Suprapubic skin (tissue), 4 donors: ENCODE measurements around the gene SUSD4. TPM values are rescaled to one million over a fixed set of nuclear protein-coding genes. Genes with fewer than 3 reads are reported as not detected.

Experiments used
- DNase-seq, 2 donors: peaks; one replicate each; pipeline ENCODE4 v3.0.0-alpha.2; 2019; ENCODE audit warnings: low spot score in 2 of 2
- H3K27ac ChIP-seq: fragments of 200-600 bp; sonication (generic); one replicate; pipeline ENCODE4 v1.5.1; 2019
- H3K27me3 ChIP-seq: fragments of 200-600 bp; sonication (generic); one replicate; pipeline ENCODE4 v1.5.1; 2019
- H3K36me3 ChIP-seq: fragments of 200-600 bp; sonication (generic); one replicate; pipeline ENCODE4 v1.5.1; 2019
- H3K4me1 ChIP-seq: fragments of 200-600 bp; sonication (generic); one replicate; pipeline ENCODE4 v1.5.1; 2019
- H3K4me3 ChIP-seq: fragments of 200-600 bp; sonication (generic); one replicate; pipeline ENCODE4 v1.5.1; 2019; ENCODE audit warnings: mild to moderate bottlenecking
- H3K9me3 ChIP-seq: fragments of 200-600 bp; sonication (generic); one replicate; pipeline ENCODE4 v1.5.1; 2019
- CTCF ChIP-seq, 2 donors: fragments of 200-600 bp in 1 of 2; fragments of 450-650 bp in 1 of 2; sonication (generic) in 1 of 2; IDR thresholded peaks; one replicate each; pipeline ENCODE4 v1.5.1; 2016 to 2019; ENCODE audit warnings: antibody characterized with exemption in 2 of 2, mild to moderate bottlenecking in 1 of 2, moderate library complexity in 1 of 2
- EP300 ChIP-seq: sonication (generic); formaldehyde crosslinking; IDR thresholded peaks from one replicate; pipeline ENCODE4 v1.6.1; 2017; ENCODE audit warnings: antibody characterized with exemption
- POLR2A ChIP-seq, 2 donors: fragments of 450-650 bp; IDR thresholded peaks; one replicate each; pipeline ENCODE4 v1.6.1; 2017; ENCODE audit warnings: antibody characterized with exemption in 2 of 2, mild to moderate bottlenecking in 2 of 2, moderate library complexity in 2 of 2
- POLR2AphosphoS5 ChIP-seq, 3 donors: sonication (generic); formaldehyde crosslinking; IDR thresholded peaks; one replicate each; pipeline ENCODE4 v1.6.1; 2017; ENCODE audit warnings: antibody characterized with exemption in 3 of 3
- WGBS: methylation state at CpG from one replicate; pipeline ENCODE4 v1.1.5; 2018; 5-methylcytosine and 5-hydroxymethylcytosine counted together
- total RNA-seq, 4 donors: library from RNA; depleted of rRNA; stranded (reverse); fragments of >200 nt; gene quantifications; one replicate each; pipeline ENCODE4 v1.1.0, GENCODE V29; 2016

Gene SUSD4
- total RNA-seq, 4 donors from 2014 or later = 3.3 to 11.3 (median 6.7) TPM

GRCh38 chr1:223270155-223270554 lies 93.8 kb downstream of the SUSD4 start:
- H3K4me3 ChIP-seq = no peak overlapping the region
- H3K36me3 ChIP-seq = no peaks in the 10 kb centered on the region
- 93% methylated on average over 4 of the region's 5 CpGs for WGBS
- H3K4me1 ChIP-seq = no peaks in the 10 kb centered on the region
- no peaks in the 10 kb centered on the region for H3K9me3 ChIP-seq
- H3K27ac ChIP-seq = no peak overlapping the region
- TF ChIP-seq EP300 (no peak), CTCF (IDR thresholded peaks at IDR 0.05) (no peak), POLR2AphosphoS5 (IDR thresholded peaks at IDR 0.05) (no peak), POLR2A (IDR thresholded peaks at IDR 0.05) (no peak)
- no peaks in the 10 kb centered on the region for H3K27me3 ChIP-seq
- no peak for DNase-seq

- Histone ChIP-seq H3K4me1 (no peaks in the 10 kb centered on the region), H3K9me3 (no peaks in the 10 kb centered on the region), H3K4me3 (no peak overlapping the region), H3K27me3 (no peaks in the 10 kb centered on the region), H3K36me3 (no peaks in the 10 kb centered on the region), H3K27ac (no peak overlapping the region)
- TF ChIP-seq EP300 (no peak), CTCF (IDR thresholded peaks at IDR 0.05) (no peak), POLR2AphosphoS5 (IDR thresholded peaks at IDR 0.05) (no peak), POLR2A (IDR thresholded peaks at IDR 0.05) (no peak)
- WGBS = 72% methylated on average over 4 of the region's 4 CpGs
- no peak for DNase-seq
Observed at GRCh38 chr1:223269006-223269405, 95.0 kb downstream of the SUSD4 start.

- H3K4me3 ChIP-seq = no peak overlapping the region
- 65% methylated on average over 3 of the region's 3 CpGs for WGBS
- H3K36me3 ChIP-seq = no peaks in the 10 kb centered on the region
- TF ChIP-seq EP300 (no peak), POLR2AphosphoS5 (IDR thresholded peaks at IDR 0.05) (no peak), POLR2A (IDR thresholded peaks at IDR 0.05) (no peak), CTCF (IDR thresholded peaks at IDR 0.05) (no peak)
- H3K4me1 ChIP-seq = no peaks in the 10 kb centered on the region
- H3K9me3 ChIP-seq = no peaks in the 10 kb centered on the region
- no peaks in the 10 kb centered on the region for H3K27me3 ChIP-seq
- H3K27ac ChIP-seq = no peak overlapping the region
- DNase-seq = no peak
Observed at GRCh38 chr1:223266632-223267172, 97.3 kb downstream of the SUSD4 start.

- H3K4me1 ChIP-seq = no peaks in the 10 kb centered on the region
- TF ChIP-seq POLR2A (IDR thresholded peaks at IDR 0.05) (no peak), POLR2AphosphoS5 (IDR thresholded peaks at IDR 0.05) (no peak), CTCF (IDR thresholded peaks at IDR 0.05) (no peak), EP300 (no peak)
- H3K4me3 ChIP-seq = no peak overlapping the region
- no peaks in the 10 kb centered on the region for H3K36me3 ChIP-seq
- DNase-seq = no peak
- H3K9me3 ChIP-seq = no peaks in the 10 kb centered on the region
- no peak overlapping the region for H3K27ac ChIP-seq
- H3K27me3 ChIP-seq = no peaks in the 10 kb centered on the region
- whole genome bisulfite sequencing = 67% methylated on average over 10 of the region's 10 CpGs
Observed at GRCh38 chr1:223264983-223265908, 98.7 kb downstream of the SUSD4 start.

- H3K27ac ChIP-seq = no peak overlapping the region
- WGBS = 77% methylated on average over 8 of the region's 8 CpGs
- no peaks in the 10 kb centered on the region for H3K27me3 ChIP-seq
- H3K4me1 ChIP-seq = no peaks in the 10 kb centered on the region
- no peaks in the 10 kb centered on the region for H3K36me3 ChIP-seq
- no peak for DNase-seq
- H3K4me3 ChIP-seq = no peak overlapping the region
- H3K9me3 ChIP-seq = no peaks in the 10 kb centered on the region
- TF ChIP-seq CTCF (IDR thresholded peaks at IDR 0.05) = no peak
- no peak for TF ChIP-seq POLR2A (IDR thresholded peaks at IDR 0.05)
- no peak for TF ChIP-seq POLR2AphosphoS5 (IDR thresholded peaks at IDR 0.05)
- TF ChIP-seq EP300 = no peak
Observed at GRCh38 chr1:223264529-223264928, 99.4 kb downstream of the SUSD4 start.
